HG03469 (cell line): Measurements from ENCODE around the gene SGCE.

Experiments
- ATAC-seq: cut with Tn5 transposase; IDR thresholded peaks from one replicate; pipeline ENCODE4 v1.9.1; 2021; ENCODE audit warnings: mild to moderate bottlenecking, moderate library complexity, moderate number of reproducible peaks; ENCODE audit not compliant: unreplicated experiment

SGCE gene

GRCh38 chr7:94577357-94577756 lies 78.6 kb downstream of the SGCE start:
- no peak for ATAC-seq

GRCh38 chr7:94576316-94576715 lies 79.6 kb downstream of the SGCE start:
- no peak for ATAC-seq

GRCh38 chr7:94575646-94576045 lies 80.3 kb downstream of the SGCE start:
- no peak for ATAC-seq

- no peak for ATAC-seq
Observed at GRCh38 chr7:94571816-94572215, 84.1 kb downstream of the SGCE start.

GRCh38 chr7:94567396-94567795 lies 88.5 kb downstream of the SGCE start:
- ATAC-seq, result no peak

GRCh38 chr7:94565247-94565894 lies 90.6 kb downstream of the SGCE start:
- no peak for ATAC-seq

GRCh38 chr7:94562525-94562924 lies 93.4 kb downstream of the SGCE start:
- ATAC-seq, result no peak

- ATAC-seq, result no peak
Observed at GRCh38 chr7:94561841-94562514, 94.0 kb downstream of the SGCE start.

- ATAC-seq, result no peak
Observed at GRCh38 chr7:94559972-94560371, 96.0 kb downstream of the SGCE start.

- ATAC-seq, result no peak
Observed at GRCh38 chr7:94557215-94557614, 98.7 kb downstream of the SGCE start.

GRCh38 chr7:94556028-94556427 lies 99.9 kb downstream of the SGCE start:
- ATAC-seq, result peak; percentile 76

GRCh38 chr7:94547126-94547525 lies 108.8 kb downstream of the SGCE start:
- no peak for ATAC-seq

GRCh38 chr7:94540428-94540827 lies 115.5 kb downstream of the SGCE start:
- ATAC-seq, result no peak
